ENCODE data around the gene FCRL1.

DNA sequence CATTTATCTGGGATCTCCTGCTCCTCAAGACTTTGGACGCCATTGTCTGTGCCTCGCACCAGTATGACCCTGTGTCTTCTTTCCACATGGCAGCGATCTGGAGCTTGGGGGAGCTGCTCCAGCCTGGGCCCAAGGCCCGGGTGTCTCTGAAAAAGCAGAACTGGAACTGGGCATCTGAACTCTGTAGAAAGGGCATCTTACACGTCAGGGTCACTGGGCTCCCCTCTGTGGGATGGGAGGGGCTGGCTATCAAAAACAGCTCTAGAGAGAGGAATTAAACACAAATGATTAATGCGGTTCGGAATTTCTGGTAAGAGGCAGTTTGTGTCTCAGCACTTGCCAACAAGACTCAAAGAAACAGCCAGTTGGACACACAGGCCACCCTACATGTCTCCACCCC, 16.1 kb downstream of the FCRL1 start:
- TF ChIP-seq FOXA3 (CRISPR knock-in tag; IDR thresholded peaks at IDR 0.05) = no peak
- no peak for TF ChIP-seq ZNF230 (CRISPR knock-in tag; IDR thresholded peaks at IDR 0.05)

Data from HepG2 (cell line).